A673 (cell line): ENCODE results near the gene SCG2. TPM values are rescaled to one million over a fixed set of nuclear protein-coding genes. Genes with fewer than 3 reads are reported as not detected.
A peak's percentile ranks its signal among the peaks of the same experiment; 100 is the strongest.

Experiments
- BruUV-seq: library from RNA; stranded (reverse); fragments of 400-500 nt; replicated peaks from 2 replicates; lab custom pipeline; 2021; lab: Mats Ljungman, UMichigan
- CTCF ChIA-PET: fragments of 300-600 bp; sonication (Branson Sonifier 250); formaldehyde crosslinking; loops from one replicate; lab custom pipeline; 2022; ENCODE audit warnings: antibody characterized with exemption; lab: Charles Lee
- POLR2A ChIA-PET: fragments of 300-600 bp; sonication (Branson Sonifier 250); formaldehyde crosslinking; loops from one replicate; lab custom pipeline; 2022; ENCODE audit warnings: antibody characterized with exemption; ENCODE audit not compliant: low non-redundant PET; lab: Charles Lee
- DNase-seq: peaks from one replicate; pipeline ENCODE4 v3.0.0-alpha.2; 2015; ENCODE audit warnings: low spot score
- H3K27ac ChIP-seq: fragments of 200-600 bp; sonication (generic); 2 replicates; pipeline ENCODE4 v1.5.1; 2016; ENCODE audit warnings: mixed run types, low read depth, mild to moderate bottlenecking, mixed read lengths, antibody characterized with exemption, low read length; ENCODE audit not compliant: poor library complexity, severe bottlenecking
- H3K27me3 ChIP-seq: fragments of 200-600 bp; sonication (generic); replicated peaks from 2 replicates; pipeline ENCODE4 v1.6.1; 2017; ENCODE audit warnings: mixed run types, low read depth, mild to moderate bottlenecking, mixed read lengths, antibody characterized with exemption, low read length; ENCODE audit not compliant: insufficient read depth, poor library complexity
- H3K36me3 ChIP-seq: fragments of 200-600 bp; sonication (generic); 2 replicates; pipeline ENCODE4 v1.6.1; 2016; ENCODE audit warnings: mixed run types, mild to moderate bottlenecking, mixed read lengths, antibody characterized with exemption, low read length; ENCODE audit not compliant: insufficient read depth, poor library complexity, severe bottlenecking
- H3K4me1 ChIP-seq: fragments of 200-600 bp; sonication (generic); 2 replicates; pipeline ENCODE4 v1.6.1; 2017; ENCODE audit warnings: mixed run types, mild to moderate bottlenecking, mixed read lengths, antibody characterized with exemption, low read length; ENCODE audit not compliant: insufficient read depth, poor library complexity, severe bottlenecking
- H3K4me3 ChIP-seq: fragments of 200-600 bp; sonication (generic); 2 replicates; pipeline ENCODE4 v1.5.1; 2016; ENCODE audit warnings: low read depth, mixed run types, mild to moderate bottlenecking, mixed read lengths, low read length; ENCODE audit not compliant: poor library complexity, severe bottlenecking
- H3K9me3 ChIP-seq: fragments of 200-600 bp; sonication (generic); 2 replicates; pipeline ENCODE4 v1.6.1; 2016; ENCODE audit warnings: mixed run types, low read depth, mild to moderate bottlenecking, mixed read lengths, antibody characterized with exemption, low read length; ENCODE audit not compliant: poor library complexity, severe bottlenecking
- EZH2 ChIP-seq: fragments of 200-600 bp; sonication (generic); IDR thresholded peaks from 2 replicates; pipeline ENCODE4 v1.6.1; 2017; ENCODE audit warnings: borderline replicate concordance, low read depth, mild to moderate bottlenecking, mixed read lengths, antibody characterized with exemption, low read length; ENCODE audit not compliant: poor library complexity, severe bottlenecking
- intact Hi-C: fragments of 100-400 bp; cut with micrococcal nuclease; formaldehyde crosslinking; loops from one replicate; pipeline ENCODE4 v1.10.0; 2022; ENCODE audit not compliant: unreplicated experiment
- total RNA-seq: library from RNA; stranded (reverse); gene quantifications from 2 replicates; pipeline ENCODE4 v1.2.3, GENCODE V29; 2021
- TF ChIP-seq, protein P1 (sequence below): fragments of 300-800, 200-600 bp; sonication (generic); conservative IDR thresholded peaks from 2 replicates; pipeline ENCODE4 v1.5.1; 2017; ENCODE audit warnings: low read depth, mild to moderate bottlenecking, antibody characterized with exemption, low read length, moderate library complexity, mixed read lengths

The SCG2 gene
- total RNA-seq, 1 experiment from 2014 or later, result 26.2 TPM

DNA sequence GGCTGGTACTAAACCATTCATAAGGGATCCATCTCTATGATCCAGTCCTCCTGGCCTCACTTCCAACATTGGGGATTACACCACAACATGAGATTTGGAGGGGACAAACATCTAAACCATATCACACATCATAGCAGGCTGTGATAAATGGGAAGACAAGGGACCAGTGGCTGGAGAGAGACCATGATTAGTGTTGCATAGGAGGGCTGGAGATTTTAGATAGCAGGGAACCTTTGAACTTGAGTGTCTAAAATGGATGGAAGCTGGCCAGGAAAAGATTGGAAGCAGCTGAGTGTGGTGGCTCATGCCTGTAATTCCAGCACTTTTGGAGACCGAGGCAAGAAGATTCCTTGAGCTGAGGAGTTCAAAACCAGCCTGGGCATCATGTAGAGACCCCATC is 12.4 kb upstream of the SCG2 start:
- Histone ChIP-seq H3K4me1 (peaks cover 48% of the 10 kb centered on the region), H3K27me3 (no peaks in the 10 kb centered on the region), H3K27ac (peak overlapping the region; percentile 69), H3K36me3 (peaks cover 17% of the 10 kb centered on the region), H3K9me3 (no peaks in the 10 kb centered on the region), H3K4me3 (no peak overlapping the region)
- no peak for TF ChIP-seq EZH2
- ChIA-PET CTCF (no interaction called here), POLR2A (no interaction called here)
- intact Hi-C loops, result loop anchor here (5.0 to 10.0 kb wide), 2 partner anchors 157 to 640 kb away; no protein-coding TSS in a partner anchor
- no TSS peak for BruUV-seq
- no peak for DNase-seq

DNA sequence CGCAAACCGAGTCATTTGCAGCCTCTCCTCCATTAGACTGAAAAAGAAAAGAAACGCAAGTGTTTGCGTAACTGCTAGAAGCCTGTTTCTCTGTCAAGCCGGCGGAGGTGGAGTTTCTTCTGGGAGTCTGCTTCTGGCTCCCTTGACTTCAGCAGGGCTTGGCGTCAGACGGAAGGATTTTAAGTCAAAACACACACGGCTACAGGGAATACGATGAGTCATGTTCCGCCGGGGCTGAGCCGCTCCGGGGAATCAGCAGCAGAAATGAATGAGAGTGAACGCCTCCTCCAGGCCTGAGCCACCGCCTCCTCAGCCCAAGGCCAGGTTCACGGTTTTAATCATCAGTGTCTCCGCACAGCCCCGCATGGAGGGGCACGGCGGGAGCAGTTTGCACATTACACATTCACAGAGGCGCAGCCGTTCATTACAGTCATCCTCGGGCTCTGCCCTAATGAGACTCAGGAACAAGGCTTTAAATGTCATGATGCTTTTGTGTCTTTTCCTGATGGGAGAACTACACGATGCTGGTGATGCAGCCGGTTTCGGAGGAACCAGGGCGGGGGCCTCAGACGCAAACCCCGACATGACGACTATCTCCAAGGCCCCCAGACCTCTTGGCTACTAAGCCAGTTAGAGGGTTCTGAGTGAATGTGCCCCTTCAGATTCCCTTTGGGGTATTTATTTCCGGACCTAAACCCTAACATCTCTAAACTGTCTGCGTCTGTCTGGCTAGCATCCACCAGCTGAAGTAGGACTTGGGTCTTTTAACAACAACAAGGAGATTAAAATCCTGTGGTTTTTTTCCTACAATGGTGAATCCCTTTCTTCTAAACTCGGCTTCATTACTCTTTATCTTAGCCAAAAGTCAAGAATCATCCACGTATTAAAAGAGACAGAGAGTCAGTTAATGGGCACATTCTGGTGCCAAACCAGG is 11.1 kb upstream of the SCG2 start:
- Histone ChIP-seq H3K4me1 (peaks cover 38% of the 10 kb centered on the region), H3K27me3 (no peaks in the 10 kb centered on the region), H3K27ac (peak overlapping the region; percentile 69), H3K4me3 (peak overlapping the region; percentile 39), H3K9me3 (no peaks in the 10 kb centered on the region), H3K36me3 (peaks cover 17% of the 10 kb centered on the region)
- no peak for TF ChIP-seq EZH2
- ChIA-PET CTCF (no interaction called here), POLR2A (interaction anchor here (0.5 to 0.6 kb wide), 2 partner anchors 49 to 642 kb away, joined by 3 to 4 read pairs; no protein-coding TSS in a partner anchor)
- no TSS peak for BruUV-seq
- peak; percentile 98 for DNase-seq
- intact Hi-C loops, result loop anchor here (5.0 to 10.0 kb wide), 2 partner anchors 156 to 638 kb away; no protein-coding TSS in a partner anchor

DNA sequence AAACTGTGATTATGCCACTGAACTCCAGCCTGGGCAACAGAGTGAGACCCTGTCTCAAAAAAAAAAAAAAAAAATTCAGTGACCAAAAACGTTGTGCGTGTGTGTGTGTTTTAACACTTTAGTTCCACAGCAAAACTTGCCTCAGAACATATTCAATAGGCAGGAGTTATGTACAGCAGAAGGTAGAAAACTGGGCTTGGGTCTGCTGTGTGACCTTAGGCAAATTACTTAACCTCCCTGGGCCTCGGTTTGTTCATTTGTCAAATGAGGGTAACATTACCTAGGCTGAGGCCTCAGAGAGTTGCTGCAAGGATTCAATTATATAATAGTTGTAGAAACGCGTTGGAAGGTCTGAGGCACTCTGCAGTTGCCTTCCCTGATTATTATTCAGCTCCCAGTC is 10.3 kb upstream of the SCG2 start:
- ChIA-PET CTCF (interaction anchor here (0.7 kb wide), 1 partner anchor 35 kb away, joined by 8 read pairs; no protein-coding TSS in a partner anchor), POLR2A (interaction anchor here (0.6 kb wide), 1 partner anchor 48 kb away, joined by 4 read pairs; no protein-coding TSS in a partner anchor)
- no peaks in the 10 kb centered on the region for H3K27me3 ChIP-seq
- TF ChIP-seq, protein P1, sequence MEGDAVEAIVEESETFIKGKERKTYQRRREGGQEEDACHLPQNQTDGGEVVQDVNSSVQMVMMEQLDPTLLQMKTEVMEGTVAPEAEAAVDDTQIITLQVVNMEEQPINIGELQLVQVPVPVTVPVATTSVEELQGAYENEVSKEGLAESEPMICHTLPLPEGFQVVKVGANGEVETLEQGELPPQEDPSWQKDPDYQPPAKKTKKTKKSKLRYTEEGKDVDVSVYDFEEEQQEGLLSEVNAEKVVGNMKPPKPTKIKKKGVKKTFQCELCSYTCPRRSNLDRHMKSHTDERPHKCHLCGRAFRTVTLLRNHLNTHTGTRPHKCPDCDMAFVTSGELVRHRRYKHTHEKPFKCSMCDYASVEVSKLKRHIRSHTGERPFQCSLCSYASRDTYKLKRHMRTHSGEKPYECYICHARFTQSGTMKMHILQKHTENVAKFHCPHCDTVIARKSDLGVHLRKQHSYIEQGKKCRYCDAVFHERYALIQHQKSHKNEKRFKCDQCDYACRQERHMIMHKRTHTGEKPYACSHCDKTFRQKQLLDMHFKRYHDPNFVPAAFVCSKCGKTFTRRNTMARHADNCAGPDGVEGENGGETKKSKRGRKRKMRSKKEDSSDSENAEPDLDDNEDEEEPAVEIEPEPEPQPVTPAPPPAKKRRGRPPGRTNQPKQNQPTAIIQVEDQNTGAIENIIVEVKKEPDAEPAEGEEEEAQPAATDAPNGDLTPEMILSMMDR, result no peak
- TF ChIP-seq EZH2, result no peak
- H3K27ac ChIP-seq, result peak overlapping the region; percentile 69
- no peak for DNase-seq
- peaks cover 35% of the 10 kb centered on the region for H3K4me1 ChIP-seq
- intact Hi-C loops, result loop anchor here (5.0 to 10.0 kb wide), 2 partner anchors 155 to 638 kb away; no protein-coding TSS in a partner anchor
- no TSS peak for BruUV-seq
- peaks cover 17% of the 10 kb centered on the region for H3K36me3 ChIP-seq
- H3K9me3 ChIP-seq, result no peaks in the 10 kb centered on the region
- peak overlapping the region; percentile 39 for H3K4me3 ChIP-seq

DNA sequence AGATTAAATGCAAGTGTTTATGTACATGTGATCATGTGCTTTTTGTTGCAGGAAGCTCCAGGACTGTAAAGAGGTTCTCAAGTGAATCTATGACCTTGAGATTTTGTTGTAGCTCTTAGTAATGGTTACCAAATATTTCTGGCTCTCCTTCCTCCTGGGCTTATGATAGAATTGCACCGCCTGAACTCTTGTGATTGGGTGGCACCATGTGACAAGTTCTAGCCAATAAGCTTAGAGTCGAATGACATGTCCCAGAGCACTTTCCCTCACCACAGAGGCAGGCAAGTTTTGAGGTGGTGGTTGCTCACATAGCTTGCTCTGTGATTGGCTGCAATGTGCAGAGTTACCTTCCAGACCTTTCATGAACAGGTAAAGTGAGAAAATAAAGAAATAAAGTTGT is 8.9 kb upstream of the SCG2 start:
- intact Hi-C loops, result loop anchor here (5.0 to 10.0 kb wide), 2 partner anchors 154 to 636 kb away; no protein-coding TSS in a partner anchor
- CTCF ChIA-PET, result no interaction called here

More for the DNA sequence above, 8.9 kb upstream of the SCG2 start:
- Histone ChIP-seq H3K27ac (no peak overlapping the region), H3K4me3 (no peak overlapping the region), H3K27me3 (no peaks in the 10 kb centered on the region), H3K9me3 (no peaks in the 10 kb centered on the region), H3K4me1 (peaks cover 39% of the 10 kb centered on the region), H3K36me3 (peaks cover 17% of the 10 kb centered on the region)
- no TSS peak for BruUV-seq
- POLR2A ChIA-PET, result no interaction called here
- TF ChIP-seq, protein P1, result no peak
- TF ChIP-seq EZH2, result no peak
- no peak for DNase-seq
